TTC549 (cell line): Measurements from ENCODE around the gene SGCD.
"Not testable (repeated sequence)": the region's sequence is repeated elsewhere in the genome, so short reads cannot be mapped to it uniquely, and the experiment has no call there.

Source experiments
- FAIRE-seq: peaks from 2 replicates; lab custom pipeline; 2012; peaks lifted over from hg19 to GRCh38; lab: Jason Lieb, UNC

SGCD gene

DNA sequence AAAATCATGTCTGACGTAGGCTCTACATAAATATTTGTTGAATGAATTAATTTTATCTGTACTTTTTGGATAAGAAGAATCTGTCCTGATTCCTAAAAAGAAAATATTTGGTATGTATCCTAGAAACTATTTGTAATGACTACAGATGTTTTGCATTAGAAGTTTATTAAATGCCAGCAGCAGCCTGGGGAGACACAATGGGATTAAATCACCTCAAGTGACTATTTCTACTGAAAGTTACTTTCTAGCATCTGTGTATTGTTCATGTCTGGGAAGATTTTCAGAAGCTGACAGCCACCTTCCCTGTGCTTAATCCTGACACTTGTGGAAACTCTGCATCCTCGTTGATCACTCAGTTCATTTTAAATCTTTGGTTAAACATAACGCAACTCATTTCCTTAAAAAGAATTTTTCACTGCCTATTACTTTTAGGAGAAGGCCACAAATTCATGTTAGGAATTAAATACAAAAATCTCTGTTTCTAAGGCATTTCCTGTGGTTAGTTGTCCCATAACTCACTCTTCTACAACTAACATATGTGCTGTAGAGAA, 313.8 kb downstream of the SGCD start:
- FAIRE-seq, result no peak

DNA sequence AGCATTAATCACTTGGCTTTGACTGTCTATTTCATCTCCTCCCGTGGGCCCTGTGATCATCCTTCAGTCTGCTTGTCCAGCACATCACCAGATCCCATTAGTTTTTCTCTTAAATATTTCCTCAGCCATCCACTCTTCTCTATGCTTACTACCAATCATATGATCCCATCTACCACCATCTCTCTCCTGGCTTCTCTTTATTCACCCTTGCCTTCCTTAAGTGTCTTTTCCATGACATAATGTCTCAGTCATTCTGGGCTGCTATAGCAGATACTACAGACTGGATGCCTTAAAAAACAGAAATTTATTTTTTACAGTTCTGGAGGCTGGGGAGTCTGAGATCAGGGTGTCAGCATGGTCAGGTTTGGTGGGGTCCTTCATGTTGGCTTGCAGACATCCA, 314.7 kb downstream of the SGCD start:
- no peak for FAIRE-seq

GRCh38 chr5:156647034-156647451, 320.1 kb downstream of the SGCD start:
- no peak for FAIRE-seq

DNA sequence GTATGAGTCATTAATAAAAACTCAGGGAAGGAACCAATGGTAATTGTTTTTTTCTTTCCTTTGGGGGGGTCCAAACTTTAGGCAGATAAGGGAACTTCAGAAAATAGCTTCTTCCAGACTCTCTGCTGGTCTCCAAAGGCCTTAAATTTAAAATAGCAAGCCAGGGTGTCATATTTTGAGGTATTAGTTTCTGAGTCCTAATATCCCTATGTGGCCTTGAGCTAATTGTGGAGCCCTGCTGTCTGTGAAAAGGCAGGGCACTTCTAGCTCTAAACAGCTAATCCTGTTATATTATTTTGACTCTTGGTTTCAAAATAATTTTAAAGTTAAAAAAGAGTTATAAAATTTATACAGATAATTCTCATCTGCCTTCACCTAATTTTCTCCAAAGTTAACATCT, 327.5 kb downstream of the SGCD start:
- no peak for FAIRE-seq

DNA sequence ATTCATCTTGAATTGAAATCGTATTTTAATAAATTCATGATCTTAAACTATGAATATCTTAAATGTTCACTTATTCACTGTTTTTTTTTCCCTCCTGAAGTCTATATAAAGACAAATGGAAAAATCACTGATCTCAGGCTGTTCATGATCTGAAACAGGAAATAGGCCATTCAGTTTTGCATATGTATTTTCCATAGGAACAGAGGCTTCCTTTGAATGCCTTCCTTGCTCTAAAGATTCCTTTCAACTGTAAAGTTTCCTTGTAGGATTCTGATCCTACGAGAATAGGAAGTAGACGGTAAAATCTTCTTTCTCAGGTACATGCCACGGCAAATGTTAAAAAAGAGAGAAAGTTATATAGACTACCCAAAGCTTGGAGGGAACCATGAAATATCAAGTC, 328.8 kb downstream of the SGCD start:
- no peak for FAIRE-seq

- FAIRE-seq, result not testable (repeated sequence)
These were observed 337.9 kb downstream of the SGCD start for GRCh38 chr5:156664832-156665231.

DNA sequence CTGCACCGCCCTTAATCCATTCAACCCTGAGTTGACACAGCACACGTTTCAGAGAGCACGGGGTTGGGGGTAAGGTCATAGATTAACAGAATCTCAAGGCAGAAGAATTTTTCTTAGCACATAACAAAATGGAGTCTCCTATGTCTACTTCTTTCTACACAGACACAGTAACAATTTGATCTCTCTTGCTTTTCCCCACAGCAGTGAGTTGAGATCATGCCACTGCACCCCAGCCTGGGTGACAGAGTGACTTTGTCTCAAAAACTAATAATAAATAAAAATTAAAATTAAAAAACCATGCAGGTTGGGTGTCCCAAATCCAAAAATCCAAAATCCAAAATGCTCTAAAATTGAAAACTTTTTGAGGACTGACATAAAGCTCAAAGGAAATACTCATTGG, 339.7 kb downstream of the SGCD start:
- FAIRE-seq, result not testable (repeated sequence)

- FAIRE-seq, result no peak
These were observed 340.7 kb downstream of the SGCD start for GRCh38 chr5:156667616-156668015.

DNA sequence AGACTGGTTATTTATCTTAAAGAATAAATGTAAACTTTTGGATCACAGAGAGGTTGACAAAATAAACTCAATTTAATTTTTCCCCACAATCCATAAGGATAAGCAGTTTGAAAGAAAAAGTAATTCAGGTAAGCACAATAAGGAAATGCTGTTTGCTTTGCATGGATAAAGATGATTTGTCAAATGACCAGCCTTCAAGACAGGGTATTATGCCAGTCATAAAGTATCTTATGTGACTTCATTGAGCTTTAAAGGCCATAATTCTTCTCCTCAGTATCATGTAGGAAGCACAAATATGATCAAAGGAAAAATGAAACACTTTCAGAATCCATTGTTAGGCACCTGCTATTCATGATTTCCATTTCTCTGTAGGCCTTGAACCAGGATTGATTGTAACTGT, 342.5 kb downstream of the SGCD start:
- FAIRE-seq, result no peak

GRCh38 chr5:156670615-156671014, 343.7 kb downstream of the SGCD start:
- no peak for FAIRE-seq

- FAIRE-seq, result no peak
These were observed 348.4 kb downstream of the SGCD start for GRCh38 chr5:156675395-156675794.

DNA sequence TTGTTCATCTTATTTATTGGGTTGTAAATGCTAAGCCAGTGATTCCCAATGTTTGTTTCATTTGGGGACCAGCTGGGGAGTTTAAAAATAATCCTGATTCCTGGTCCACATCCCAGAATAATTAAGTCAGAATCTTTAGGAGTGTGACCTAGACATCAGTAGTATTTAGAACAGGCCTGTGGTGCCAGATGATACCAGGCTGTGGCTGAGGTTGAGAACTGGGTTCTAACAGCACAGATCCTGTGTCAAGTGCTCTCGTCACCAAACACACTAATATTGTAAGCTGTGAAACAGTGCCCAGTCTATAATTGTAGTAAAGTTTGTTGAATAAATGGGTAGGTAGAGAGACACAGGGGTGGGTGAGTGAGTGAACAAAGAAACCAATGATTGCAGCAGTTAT, 351.0 kb downstream of the SGCD start:
- no peak for FAIRE-seq

DNA sequence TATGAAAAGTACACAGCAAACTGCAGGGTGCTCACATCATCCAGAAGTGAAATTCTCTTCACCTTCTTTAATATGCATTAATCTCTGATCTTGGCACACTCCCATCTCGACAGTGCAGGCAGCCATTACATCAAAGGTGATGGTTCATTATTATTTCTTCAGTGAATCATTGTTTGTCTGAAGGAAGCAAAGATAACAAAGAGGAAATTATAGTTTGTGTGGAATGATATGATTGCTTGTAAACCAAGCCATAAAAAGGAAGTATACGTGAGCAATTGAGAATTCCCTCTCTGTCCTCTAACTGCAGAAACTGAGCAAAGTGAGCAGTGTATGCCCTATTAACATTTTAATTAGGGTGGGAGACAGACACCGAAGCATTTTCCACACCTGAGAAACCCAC, 351.5 kb downstream of the SGCD start:
- no peak for FAIRE-seq

GRCh38 chr5:156680831-156681230, 353.9 kb downstream of the SGCD start:
- FAIRE-seq, result no peak

- no peak for FAIRE-seq
These were observed 354.3 kb downstream of the SGCD start for GRCh38 chr5:156681265-156681664.

GRCh38 chr5:156682971-156683370, 356.0 kb downstream of the SGCD start:
- FAIRE-seq, result no peak

- no peak for FAIRE-seq
These were observed 356.5 kb downstream of the SGCD start for GRCh38 chr5:156683509-156683908.

GRCh38 chr5:156684216-156684615, 357.3 kb downstream of the SGCD start:
- no peak for FAIRE-seq

GRCh38 chr5:156685481-156685880, 358.5 kb downstream of the SGCD start:
- no peak for FAIRE-seq

DNA sequence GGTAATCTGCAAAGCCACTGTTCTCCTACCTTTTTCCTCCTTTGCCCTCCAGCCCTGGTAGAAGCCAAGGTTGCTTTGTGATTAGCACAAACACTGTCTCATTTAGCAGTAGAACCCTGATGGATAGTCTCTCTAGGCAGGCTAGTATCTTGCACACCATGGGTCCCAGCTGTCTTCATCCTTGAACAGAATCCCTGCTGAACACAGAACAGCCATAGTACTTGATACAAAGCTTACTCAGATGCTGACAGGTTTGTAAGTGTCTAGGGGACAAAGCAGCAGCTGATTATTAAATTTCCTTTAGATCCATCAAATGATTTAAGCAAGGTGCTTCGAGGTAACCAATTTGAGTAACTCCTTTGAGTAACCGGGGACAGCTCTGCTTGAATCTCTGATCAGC, 359.4 kb downstream of the SGCD start:
- FAIRE-seq, result no peak

- FAIRE-seq, result no peak
These were observed 359.8 kb downstream of the SGCD start for GRCh38 chr5:156686796-156687195.

DNA sequence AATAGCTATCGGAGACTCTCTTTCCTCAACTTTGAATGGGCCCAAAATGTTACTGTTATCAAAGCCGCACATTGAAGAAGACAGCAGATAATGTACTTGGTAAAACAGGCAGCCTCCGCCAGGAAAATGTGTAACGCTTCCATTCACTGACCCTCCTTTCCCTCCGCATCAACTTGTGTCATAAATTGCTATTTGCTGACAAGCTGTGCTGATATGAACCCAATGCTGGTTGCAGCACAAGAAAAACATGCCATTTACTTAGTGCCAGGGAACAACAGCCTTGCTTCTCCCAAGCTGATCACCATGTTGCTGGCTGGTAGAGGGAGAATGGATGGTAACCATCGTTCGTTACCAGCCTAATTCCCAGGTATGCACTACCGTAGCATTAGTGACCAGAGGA, 360.6 kb downstream of the SGCD start:
- FAIRE-seq, result no peak

- no peak for FAIRE-seq
These were observed 364.6 kb downstream of the SGCD start for GRCh38 chr5:156691572-156691971.

GRCh38 chr5:156693113-156693512, 366.1 kb downstream of the SGCD start:
- FAIRE-seq, result no peak

GRCh38 chr5:156694598-156694997, 367.6 kb downstream of the SGCD start:
- no peak for FAIRE-seq
